GM19025 (cell line): Measurements from ENCODE around the gene CLSTN3.
"Not testable (repeated sequence)": the region's sequence is repeated elsewhere in the genome, so short reads cannot be mapped to it uniquely, and the experiment has no call there.

Experiments
- ATAC-seq: cut with Tn5 transposase; IDR thresholded peaks from one replicate; pipeline ENCODE4 v1.9.1; 2021; ENCODE audit warnings: mild to moderate bottlenecking, low read depth, moderate library complexity; ENCODE audit not compliant: unreplicated experiment

Gene CLSTN3

GRCh38 chr12:7180685-7181084, 50.5 kb downstream of the CLSTN3 start:
- no peak for ATAC-seq

GRCh38 chr12:7186058-7186457, 55.9 kb downstream of the CLSTN3 start:
- ATAC-seq, result not testable (repeated sequence)

- peak; percentile 21 for ATAC-seq
These were observed 58.6 kb downstream of the CLSTN3 start for GRCh38 chr12:7188562-7189397.

- peak; percentile 98 for ATAC-seq
These were observed 59.5 kb downstream of the CLSTN3 start, which contains the start of gene PEX5 for GRCh38 chr12:7189398-7190267. TSS of gene PEX5 (plus strand) at chr12:7189686. CDS start at chr12:7190378, 692 bp downstream.

GRCh38 chr12:7190268-7191055, 60.3 kb downstream of the CLSTN3 start:
- no peak for ATAC-seq

GRCh38 chr12:7193674-7194073, 63.5 kb downstream of the CLSTN3 start:
- ATAC-seq, result no peak

GRCh38 chr12:7197841-7198240, 67.7 kb downstream of the CLSTN3 start:
- no peak for ATAC-seq

- no peak for ATAC-seq
These were observed 72.9 kb downstream of the CLSTN3 start for GRCh38 chr12:7203109-7203508.

GRCh38 chr12:7205091-7205490, 74.9 kb downstream of the CLSTN3 start:
- no peak for ATAC-seq

- no peak for ATAC-seq
These were observed 76.5 kb downstream of the CLSTN3 start for GRCh38 chr12:7206691-7207090.

- ATAC-seq, result no peak
These were observed 77.9 kb downstream of the CLSTN3 start for GRCh38 chr12:7207866-7208625.
